Loucy (cell line): ENCODE results near the gene CEP72.

ENCODE experiments used
- H2AFZ ChIP-seq: fragments of 200-600 bp; sonication (generic); 2 replicates; pipeline ENCODE4 v1.6.0; 2016; ENCODE audit warnings: antibody characterized with exemption, mild to moderate bottlenecking, low read length, moderate library complexity
- H3F3A ChIP-seq: fragments of 200-600 bp; 2 replicates; pipeline ENCODE4 v1.6.0; 2016; ENCODE audit warnings: antibody characterized with exemption, low read depth, mild to moderate bottlenecking
- H3K27me3 ChIP-seq: fragments of 200-600 bp; sonication (generic); 2 replicates; pipeline ENCODE4 v1.6.1; 2014; ENCODE audit warnings: low read length, mild to moderate bottlenecking; ENCODE audit not compliant: insufficient read depth, poor library complexity, severe bottlenecking
- H3K36me3 ChIP-seq: fragments of 200-600 bp; sonication (generic); 2 replicates; pipeline ENCODE4 v1.6.1; 2016; ENCODE audit warnings: low read length; ENCODE audit not compliant: insufficient read depth
- H3K4me1 ChIP-seq: fragments of 200-600 bp; sonication (generic); 2 replicates; pipeline ENCODE4 v1.5.1; 2014; ENCODE audit warnings: low read length, mild to moderate bottlenecking; ENCODE audit not compliant: insufficient read depth, poor library complexity, severe bottlenecking
- H3K4me2 ChIP-seq: fragments of 200-600 bp; sonication (generic); 2 replicates; pipeline ENCODE4 v1.6.0; 2014; ENCODE audit warnings: antibody characterized with exemption, low read length, low read depth, mild to moderate bottlenecking; ENCODE audit not compliant: poor library complexity, severe bottlenecking
- H3K4me3 ChIP-seq: fragments of 200-600 bp; sonication (generic); 2 replicates; pipeline ENCODE4 v1.5.1; 2014; ENCODE audit warnings: low read length, mild to moderate bottlenecking, mixed read lengths; ENCODE audit not compliant: poor library complexity, severe bottlenecking
- H3K79me2 ChIP-seq: fragments of 200-600 bp; sonication (generic); 2 replicates; pipeline ENCODE4 v1.6.1; 2014; ENCODE audit warnings: low read length; ENCODE audit not compliant: insufficient read depth
- H3K9ac ChIP-seq: fragments of 200-600 bp; sonication (generic); 2 replicates; pipeline ENCODE4 v1.6.0; 2014; ENCODE audit warnings: mild to moderate bottlenecking, low read depth, low read length, moderate library complexity; ENCODE audit not compliant: poor library complexity, severe bottlenecking
- H3K9me2 ChIP-seq: fragments of 200-600 bp; sonication (generic); replicated peaks from 2 replicates; pipeline ENCODE4 v1.6.1; 2016; ENCODE audit warnings: low read depth, low read length, mixed read lengths
- H3K9me3 ChIP-seq: fragments of 200-600 bp; sonication (generic); 2 replicates; pipeline ENCODE4 v1.6.1; 2014; ENCODE audit warnings: mild to moderate bottlenecking, antibody characterized with exemption, low read length, low read depth; ENCODE audit not compliant: insufficient read depth
- H4K20me1 ChIP-seq: fragments of 200-600 bp; sonication (generic); 2 replicates; pipeline ENCODE4 v1.6.0; 2014; ENCODE audit warnings: antibody characterized with exemption, low read length, mild to moderate bottlenecking; ENCODE audit not compliant: insufficient read depth, poor library complexity, severe bottlenecking
- CTCF ChIP-seq: fragments of 200-600 bp; sonication (generic); conservative IDR thresholded peaks from 2 replicates; pipeline ENCODE4 v1.5.1; 2014; ENCODE audit warnings: mild to moderate bottlenecking, antibody characterized with exemption, low read length
- EZH2phosphoT487 ChIP-seq: fragments of 200-600 bp; IDR thresholded peaks from 2 replicates; pipeline ENCODE4 v1.6.1; 2018; ENCODE audit warnings: antibody characterized with exemption, mild to moderate bottlenecking, moderate library complexity, borderline replicate concordance

The CEP72 gene

DNA sequence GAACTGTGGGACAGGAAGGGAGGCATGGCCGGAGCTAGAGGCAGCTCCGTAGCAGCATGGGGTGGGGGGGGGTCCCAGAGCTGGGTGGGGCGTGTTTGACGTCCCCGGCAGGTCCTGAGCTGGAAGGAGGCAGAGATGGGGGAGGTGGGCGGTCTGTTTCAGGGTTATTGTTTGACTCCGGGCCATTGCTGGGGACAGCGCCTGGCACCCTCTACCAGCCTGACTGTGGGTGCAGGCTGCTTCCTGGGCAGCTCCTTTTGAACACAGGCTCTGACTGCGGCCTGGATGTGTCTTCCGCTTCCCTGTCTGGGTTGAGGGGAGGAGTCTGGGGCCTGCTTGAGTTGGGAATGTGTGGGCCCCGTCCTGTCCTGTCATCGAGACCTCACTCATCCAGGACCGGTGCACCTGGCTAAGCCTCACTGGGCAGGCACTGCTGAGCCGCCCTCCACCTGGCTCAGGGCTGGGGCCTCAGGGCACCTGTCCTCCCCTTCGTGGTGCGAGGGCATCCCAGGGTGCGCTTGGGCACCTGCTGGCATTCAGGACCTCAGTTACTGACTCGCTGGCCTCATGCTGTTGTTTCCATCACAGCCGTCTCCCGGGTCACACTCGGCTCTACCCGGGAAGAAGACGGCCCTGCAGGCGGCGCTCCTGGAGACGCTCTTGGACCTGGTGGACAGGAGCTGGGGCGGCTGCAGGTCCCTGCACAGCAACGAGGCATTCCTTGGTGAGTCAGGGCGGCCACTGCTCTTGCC lies 26.5 kb downstream of the CEP72 start:
- no peaks in the 10 kb centered on the region for H3K9me3 ChIP-seq
- no peak for TF ChIP-seq EZH2phosphoT487
- TF ChIP-seq CTCF: no peak
- no peak overlapping the region for H2AFZ ChIP-seq
- no peaks in the 10 kb centered on the region for H3K9me2 ChIP-seq
- no peaks in the 10 kb centered on the region for H3K27me3 ChIP-seq
- no peaks in the 10 kb centered on the region for H3K79me2 ChIP-seq
- peaks cover 9% of the 10 kb centered on the region; the same call in 1 of the 2 replicates for H3F3A ChIP-seq
- no peak overlapping the region for H3K9ac ChIP-seq
- no peak overlapping the region for H3K4me3 ChIP-seq
- H3K36me3 ChIP-seq: peaks cover 68% of the 10 kb centered on the region; the same call in 1 of the 2 replicates
- H4K20me1 ChIP-seq: no peaks in the 10 kb centered on the region
- H3K4me1 ChIP-seq: no peaks in the 10 kb centered on the region
- H3K4me2 ChIP-seq: no peak overlapping the region

GRCh38 chr5:639253-639530 lies 27.1 kb downstream of the CEP72 start:
- Histone ChIP-seq H3K9me2 (no peaks in the 10 kb centered on the region), H3K4me2 (no peak overlapping the region), H3K79me2 (no peaks in the 10 kb centered on the region), H2AFZ (no peak overlapping the region), H3K36me3 (peaks cover 67% of the 10 kb centered on the region; the same call in 1 of the 2 replicates), H3K4me1 (no peaks in the 10 kb centered on the region), H4K20me1 (no peaks in the 10 kb centered on the region), H3K9me3 (no peaks in the 10 kb centered on the region), H3F3A (peaks cover 4% of the 10 kb centered on the region; the same call in 1 of the 2 replicates), H3K9ac (no peak overlapping the region), H3K4me3 (no peak overlapping the region), H3K27me3 (no peaks in the 10 kb centered on the region)
- TF ChIP-seq CTCF (no peak), EZH2phosphoT487 (no peak)

- H3K27me3 ChIP-seq: no peaks in the 10 kb centered on the region
- H3K36me3 ChIP-seq: peaks cover 67% of the 10 kb centered on the region; the same call in 1 of the 2 replicates
- H4K20me1 ChIP-seq: no peaks in the 10 kb centered on the region
- H3K4me1 ChIP-seq: no peaks in the 10 kb centered on the region
- H3K9me3 ChIP-seq: no peaks in the 10 kb centered on the region
- H3K9ac ChIP-seq: no peak overlapping the region
- no peak overlapping the region for H2AFZ ChIP-seq
- no peak overlapping the region for H3K4me3 ChIP-seq
- H3K9me2 ChIP-seq: no peaks in the 10 kb centered on the region
- no peak for TF ChIP-seq EZH2phosphoT487
- no peak for TF ChIP-seq CTCF
- H3F3A ChIP-seq: no peaks in the 10 kb centered on the region
- no peaks in the 10 kb centered on the region for H3K79me2 ChIP-seq
- H3K4me2 ChIP-seq: no peak overlapping the region
These were observed 27.6 kb downstream of the CEP72 start for GRCh38 chr5:639584-640213.
